ENCODE measurements around the gene DNAJB8. TPM values are rescaled to one million over a fixed set of nuclear protein-coding genes. Genes with fewer than 3 reads are reported as not detected.

DNAJB8 gene
- total RNA-seq, 3 donors from 2014 or later (not counting 1 experiment from before 2014, with no cell fraction given): not detected

- H3K36me3 ChIP-seq (ENCODE audit: control insufficient read depth, insufficient read depth, low read length): no peaks in the 10 kb centered on the region
- no peaks in the 10 kb centered on the region for H3K36me3 Mint-ChIP-seq
- H3K9me3 Mint-ChIP-seq: no peaks in the 10 kb centered on the region
- no peaks in the 10 kb centered on the region for H3K9me3 ChIP-seq (ENCODE audit: control insufficient read depth, insufficient read depth, low read length)
- intact Hi-C loops (cut with micrococcal nuclease): no loop called here
- DNase-seq (no peak), ATAC-seq (no peak)
- peaks cover 47% of the 10 kb centered on the region for H3K4me1 ChIP-seq (ENCODE audit: control insufficient read depth, insufficient read depth, low read length)
- no peak for TF ChIP-seq CTCF (IDR thresholded peaks at IDR 0.05)
- no peak overlapping the region for H3K4me3 ChIP-seq (ENCODE audit: low read length)
- no peak overlapping the region for H3K4me3 Mint-ChIP-seq
- H3K27me3 ChIP-seq (ENCODE audit: control insufficient read depth, insufficient read depth, low read length): peaks cover 64% of the 10 kb centered on the region
- no peak overlapping the region for H3K27ac ChIP-seq (ENCODE audit: low read length)
- H3K27ac Mint-ChIP-seq: no peak overlapping the region
- peaks cover 17 to 43% of the 10 kb centered on the region in 2 donors for H3K4me1 Mint-ChIP-seq
- H3K27me3 Mint-ChIP-seq (ENCODE audit: low read depth in 2 of 2): peaks cover 63 to 75% of the 10 kb centered on the region in 2 donors
- WGBS (ENCODE audit: insufficient coverage): 41% methylated on average over 28 of the region's 29 CpGs
Measured at GRCh38 chr3:128485282-128486204, 18.9 kb upstream of the DNAJB8 start.

- H3K27ac ChIP-seq (ENCODE audit: low read length): no peak overlapping the region
- H3K36me3 ChIP-seq (ENCODE audit: control insufficient read depth, insufficient read depth, low read length): no peaks in the 10 kb centered on the region
- no peak overlapping the region for H3K4me3 ChIP-seq (ENCODE audit: low read length)
- peaks cover 13 to 37% of the 10 kb centered on the region in 2 donors for H3K4me1 Mint-ChIP-seq
- TF ChIP-seq CTCF (IDR thresholded peaks at IDR 0.05): no peak
- no peak overlapping the region for H3K27ac Mint-ChIP-seq
- H3K27me3 ChIP-seq (ENCODE audit: control insufficient read depth, insufficient read depth, low read length): peaks cover 55% of the 10 kb centered on the region
- peaks cover 64 to 70% of the 10 kb centered on the region in 2 donors for H3K27me3 Mint-ChIP-seq (ENCODE audit: low read depth in 2 of 2)
- DNase-seq (no peak), ATAC-seq (no peak)
- H3K4me1 ChIP-seq (ENCODE audit: control insufficient read depth, insufficient read depth, low read length): peaks cover 38% of the 10 kb centered on the region
- H3K4me3 Mint-ChIP-seq: no peak overlapping the region
- intact Hi-C loops (cut with micrococcal nuclease): no loop called here
- H3K36me3 Mint-ChIP-seq: no peaks in the 10 kb centered on the region
- WGBS (ENCODE audit: insufficient coverage): 28% methylated on average over 12 of the region's 16 CpGs
- no peaks in the 10 kb centered on the region for H3K9me3 ChIP-seq (ENCODE audit: control insufficient read depth, insufficient read depth, low read length)
- H3K9me3 Mint-ChIP-seq: no peaks in the 10 kb centered on the region
Measured at GRCh38 chr3:128484404-128485281, 18.0 kb upstream of the DNAJB8 start.

- Mint-ChIP-seq H3K27ac (no peak overlapping the region), H3K36me3 (no peaks in the 10 kb centered on the region), H3K9me3 (no peaks in the 10 kb centered on the region), H3K4me1 (peaks cover 12 to 35% of the 10 kb centered on the region in 2 donors), H3K27me3 (ENCODE audit: low read depth in 2 of 2) (peaks cover 65 to 66% of the 10 kb centered on the region in 2 donors), H3K4me3 (peak overlapping the region; percentile 74)
- intact Hi-C loops (cut with micrococcal nuclease): no loop called here
- Histone ChIP-seq H3K36me3 (ENCODE audit: control insufficient read depth, insufficient read depth, low read length) (no peaks in the 10 kb centered on the region), H3K27ac (ENCODE audit: low read length) (no peak overlapping the region), H3K9me3 (ENCODE audit: control insufficient read depth, insufficient read depth, low read length) (no peaks in the 10 kb centered on the region), H3K4me3 (ENCODE audit: low read length) (no peak overlapping the region), H3K4me1 (ENCODE audit: control insufficient read depth, insufficient read depth, low read length) (peaks cover 34% of the 10 kb centered on the region), H3K27me3 (ENCODE audit: control insufficient read depth, insufficient read depth, low read length) (peaks cover 53% of the 10 kb centered on the region)
- ATAC-seq: no peak
- no peak for TF ChIP-seq CTCF (IDR thresholded peaks at IDR 0.05)
- DNase-seq: peak in 1 of 2 donors; percentile 27
- WGBS (ENCODE audit: insufficient coverage): 9% methylated on average over 24 of the region's 26 CpGs
Measured at GRCh38 chr3:128483657-128484403, 17.1 kb upstream of the DNAJB8 start.

Data from natural killer cell (primary cell).